ENCODE results near the gene AKR1A1. TPM values are rescaled to one million over a fixed set of nuclear protein-coding genes. Genes with fewer than 3 reads are reported as not detected.
"Not testable (repeated sequence)": the region's sequence is repeated elsewhere in the genome, so short reads cannot be mapped to it uniquely, and the experiment has no call there.

Gene AKR1A1
- total RNA-seq, 1 donor from 2014 or later = 167 TPM

DNA sequence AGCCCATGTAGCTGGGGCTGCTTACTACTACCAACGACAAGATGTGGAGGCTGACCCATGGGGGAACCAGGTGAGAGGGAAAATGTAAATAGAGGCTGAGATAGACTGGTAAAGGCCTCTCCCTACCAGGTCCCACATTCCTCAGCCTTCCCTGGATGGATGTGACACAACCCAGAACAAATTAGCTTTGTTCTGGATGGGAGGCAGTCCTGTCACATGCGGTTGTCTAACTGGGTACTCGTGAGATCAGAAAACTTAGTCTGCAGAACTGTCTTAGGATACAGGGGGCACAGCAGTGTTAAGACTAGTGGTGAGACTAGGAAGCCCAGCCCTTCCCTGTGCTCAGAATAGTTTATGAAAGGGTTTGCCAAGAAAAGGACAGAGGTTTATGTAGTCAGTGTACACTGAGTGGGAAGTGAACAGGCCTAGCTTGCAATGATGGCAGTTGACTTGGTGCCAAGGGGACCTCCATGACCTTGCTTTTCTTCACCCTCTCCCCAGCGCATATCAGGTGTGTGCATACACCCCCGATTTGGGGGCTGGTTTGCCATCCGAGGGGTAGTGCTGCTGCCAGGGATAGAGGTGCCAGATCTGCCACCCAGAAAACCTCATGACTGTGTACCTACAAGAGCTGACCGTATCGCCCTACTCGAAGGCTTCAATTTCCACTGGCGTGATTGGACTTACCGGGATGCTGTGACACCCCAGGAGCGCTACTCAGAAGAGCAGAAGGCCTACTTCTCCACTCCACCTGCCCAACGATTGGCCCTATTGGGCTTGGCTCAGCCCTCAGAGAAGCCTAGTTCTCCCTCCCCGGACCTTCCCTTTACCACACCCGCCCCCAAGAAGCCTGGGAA, 42.1 kb upstream of the AKR1A1 start:
- intact Hi-C loops (cut with DNase I) = no loop called here

DNA sequence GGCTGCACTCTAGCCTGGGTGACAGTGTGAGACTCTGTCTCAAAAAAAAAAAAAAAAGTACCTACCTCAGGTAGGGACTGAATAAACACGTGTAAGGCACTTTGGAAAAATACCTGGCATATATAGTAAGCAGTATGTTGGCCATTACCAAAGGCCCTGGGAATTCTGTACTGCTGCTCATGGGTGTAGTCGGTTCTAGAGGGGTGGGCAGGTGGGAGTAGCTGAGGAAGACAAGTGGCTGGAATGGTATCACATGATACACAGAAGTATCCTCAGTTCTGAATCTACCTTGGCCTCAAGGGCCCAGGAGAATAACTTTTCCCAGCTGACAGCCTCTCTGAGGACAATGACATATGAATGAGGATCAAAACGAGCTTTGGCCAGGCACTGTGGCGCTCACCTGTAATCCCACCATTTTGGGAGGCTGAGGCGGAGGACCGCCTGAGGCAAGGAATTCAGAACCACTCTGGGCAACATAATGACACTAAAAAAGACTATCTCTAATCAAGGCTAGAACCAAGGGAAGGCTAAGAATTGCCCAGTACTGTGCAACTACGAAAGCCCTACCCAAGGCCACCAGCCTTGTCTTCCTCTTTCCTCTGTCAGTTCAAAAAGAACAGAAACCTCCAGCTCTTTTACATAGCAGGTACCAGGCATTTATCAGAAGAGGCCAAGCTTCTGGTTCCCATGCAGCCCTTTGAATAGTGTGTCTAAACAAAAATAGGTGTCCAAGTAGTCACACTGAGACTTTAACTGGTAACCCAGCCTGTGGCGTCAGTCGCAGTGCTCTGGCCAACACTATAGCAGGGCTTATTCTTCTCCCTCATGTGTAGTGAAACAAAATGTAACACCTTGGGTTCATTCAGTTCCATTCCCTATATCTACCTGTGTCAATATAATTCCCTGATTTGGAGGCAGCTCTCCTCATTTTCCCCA, 40.3 kb upstream of the AKR1A1 start:
- TF ChIP-seq, protein P1, sequence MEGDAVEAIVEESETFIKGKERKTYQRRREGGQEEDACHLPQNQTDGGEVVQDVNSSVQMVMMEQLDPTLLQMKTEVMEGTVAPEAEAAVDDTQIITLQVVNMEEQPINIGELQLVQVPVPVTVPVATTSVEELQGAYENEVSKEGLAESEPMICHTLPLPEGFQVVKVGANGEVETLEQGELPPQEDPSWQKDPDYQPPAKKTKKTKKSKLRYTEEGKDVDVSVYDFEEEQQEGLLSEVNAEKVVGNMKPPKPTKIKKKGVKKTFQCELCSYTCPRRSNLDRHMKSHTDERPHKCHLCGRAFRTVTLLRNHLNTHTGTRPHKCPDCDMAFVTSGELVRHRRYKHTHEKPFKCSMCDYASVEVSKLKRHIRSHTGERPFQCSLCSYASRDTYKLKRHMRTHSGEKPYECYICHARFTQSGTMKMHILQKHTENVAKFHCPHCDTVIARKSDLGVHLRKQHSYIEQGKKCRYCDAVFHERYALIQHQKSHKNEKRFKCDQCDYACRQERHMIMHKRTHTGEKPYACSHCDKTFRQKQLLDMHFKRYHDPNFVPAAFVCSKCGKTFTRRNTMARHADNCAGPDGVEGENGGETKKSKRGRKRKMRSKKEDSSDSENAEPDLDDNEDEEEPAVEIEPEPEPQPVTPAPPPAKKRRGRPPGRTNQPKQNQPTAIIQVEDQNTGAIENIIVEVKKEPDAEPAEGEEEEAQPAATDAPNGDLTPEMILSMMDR (IDR thresholded peaks at IDR 0.05) = no peak
- H3K4me1 ChIP-seq = peaks cover 11% of the 10 kb centered on the region
- ATAC-seq (peak; percentile 52), DNase-seq (no peak)
- H3K27me3 ChIP-seq = no peaks in the 10 kb centered on the region
- intact Hi-C loops (cut with DNase I) = no loop called here
- peaks cover 71% of the 10 kb centered on the region for H3K36me3 ChIP-seq
- H3K9me3 ChIP-seq = no peaks in the 10 kb centered on the region
- H3K27ac ChIP-seq = no peak overlapping the region
- H3K4me3 ChIP-seq = no peak overlapping the region

More for the DNA sequence above, 42.1 kb upstream of the AKR1A1 start:
- TF ChIP-seq, protein P1 (IDR thresholded peaks at IDR 0.05) = peak; percentile 15
- Histone ChIP-seq H3K4me3 (no peak overlapping the region), H3K36me3 (peaks cover 53% of the 10 kb centered on the region), H3K4me1 (peaks cover 11% of the 10 kb centered on the region), H3K27ac (no peak overlapping the region), H3K9me3 (no peaks in the 10 kb centered on the region), H3K27me3 (no peaks in the 10 kb centered on the region)
- ATAC-seq (peak; percentile 39), DNase-seq (no peak)

DNA sequence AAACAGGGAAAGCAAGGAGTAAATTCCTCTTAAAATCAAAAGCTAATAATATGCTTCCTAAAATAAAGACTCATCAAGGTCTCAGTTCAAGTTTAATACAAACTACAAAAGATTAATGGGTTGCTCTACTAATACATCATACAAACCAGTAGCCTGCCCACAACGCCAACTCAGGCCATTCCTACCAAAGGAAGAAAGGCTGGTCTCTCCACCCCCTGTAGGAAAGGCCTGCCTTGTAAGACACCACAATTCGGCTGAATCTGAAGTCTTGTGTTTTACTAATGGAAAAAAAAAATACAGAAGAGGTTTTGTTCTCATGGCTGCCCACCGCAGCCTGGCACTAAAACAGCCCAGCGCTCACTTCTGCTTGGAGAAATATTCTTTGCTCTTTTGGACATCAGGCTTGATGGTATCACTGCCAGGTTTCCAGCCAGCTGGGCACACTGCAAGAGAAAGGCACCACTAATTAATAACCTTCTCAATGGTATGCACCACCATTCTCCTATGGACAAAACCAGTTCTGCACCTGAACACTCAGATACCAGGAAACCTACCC, 39.6 kb upstream of the AKR1A1 start:
- no peak for ATAC-seq
- Histone ChIP-seq H3K9me3 (no peaks in the 10 kb centered on the region), H3K4me3 (no peak overlapping the region), H3K4me1 (peaks cover 11% of the 10 kb centered on the region), H3K27ac (no peak overlapping the region), H3K36me3 (peaks cover 77% of the 10 kb centered on the region), H3K27me3 (no peaks in the 10 kb centered on the region)
- intact Hi-C loops (cut with DNase I) = no loop called here
- TF ChIP-seq, protein P1 (IDR thresholded peaks at IDR 0.05) = no peak
- no peak for DNase-seq

DNA sequence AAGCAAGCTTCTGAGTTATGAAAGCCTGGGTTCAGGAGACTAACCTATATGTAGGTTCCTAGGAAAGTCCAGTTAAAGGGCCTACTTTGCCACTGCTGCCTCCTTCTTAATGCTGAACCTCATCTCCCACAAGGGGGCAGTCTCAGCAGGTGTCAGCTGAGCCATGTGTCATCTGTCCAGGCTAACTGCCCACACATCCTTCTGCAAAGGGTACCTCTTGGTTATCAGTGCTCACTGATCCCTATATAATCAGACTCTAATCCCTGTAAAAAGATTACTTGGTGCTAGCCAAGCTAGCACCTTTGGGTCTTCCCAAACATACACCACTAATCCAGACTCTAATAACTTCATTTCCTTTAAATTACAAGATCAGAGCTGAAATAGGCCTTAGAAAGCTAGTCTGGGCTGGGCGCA, 38.0 kb upstream of the AKR1A1 start:
- intact Hi-C loops (cut with DNase I) = no loop called here
- DNase-seq = no peak
- TF ChIP-seq, protein P1 (IDR thresholded peaks at IDR 0.05) = peak; percentile 74
- Histone ChIP-seq H3K36me3 (peaks cover 92% of the 10 kb centered on the region), H3K4me3 (no peak overlapping the region), H3K27ac (peak overlapping the region; percentile 63), H3K9me3 (no peaks in the 10 kb centered on the region), H3K27me3 (no peaks in the 10 kb centered on the region), H3K4me1 (peaks cover 21% of the 10 kb centered on the region)
- ATAC-seq = peak; percentile 90

DNA sequence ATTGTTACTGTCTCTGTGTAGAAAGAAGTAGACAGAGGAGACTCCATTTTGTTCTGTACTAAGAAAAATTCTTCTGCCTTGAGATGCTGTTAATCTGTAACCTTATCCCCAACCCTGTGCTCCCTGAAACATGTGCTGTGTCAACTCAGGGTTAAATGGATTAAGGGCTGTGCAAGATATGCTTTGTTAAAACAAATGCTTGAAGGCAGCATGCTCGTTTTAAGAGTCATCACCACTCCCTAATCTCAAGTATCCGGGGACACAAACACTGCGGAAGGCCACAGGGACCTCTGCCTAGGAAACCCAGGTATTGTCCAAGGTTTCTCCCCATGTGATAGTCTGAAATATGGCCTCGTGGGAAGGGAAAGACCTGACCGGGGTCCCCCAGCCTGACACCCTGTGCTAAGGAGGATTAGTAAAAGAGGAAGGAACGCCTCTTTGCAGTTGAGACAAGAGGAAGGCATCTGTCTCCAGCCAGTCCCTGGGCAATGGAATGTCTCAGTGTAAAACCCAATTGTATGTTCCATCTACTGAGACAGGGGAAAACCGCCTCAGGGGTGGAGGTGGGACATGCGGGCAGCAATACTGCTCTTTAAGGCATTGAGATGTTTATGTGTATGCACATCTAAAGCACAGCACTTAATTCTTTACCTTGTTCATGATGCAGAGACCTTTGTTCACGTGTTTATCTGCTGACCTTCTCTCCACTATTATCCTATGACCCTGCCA, 36.9 kb upstream of the AKR1A1 start:
- H3K27me3 ChIP-seq; intact Hi-C loops (cut with DNase I); DNase-seq; H3K9me3 ChIP-seq; H3K4me3 ChIP-seq; ATAC-seq: not testable (repeated sequence)
- peak overlapping the region; percentile 63 for H3K27ac ChIP-seq
- H3K36me3 ChIP-seq = peaks cover 91% of the 10 kb centered on the region
- H3K4me1 ChIP-seq = peaks cover 23% of the 10 kb centered on the region
